Measurements from ENCODE around the gene MUC4.

DNA sequence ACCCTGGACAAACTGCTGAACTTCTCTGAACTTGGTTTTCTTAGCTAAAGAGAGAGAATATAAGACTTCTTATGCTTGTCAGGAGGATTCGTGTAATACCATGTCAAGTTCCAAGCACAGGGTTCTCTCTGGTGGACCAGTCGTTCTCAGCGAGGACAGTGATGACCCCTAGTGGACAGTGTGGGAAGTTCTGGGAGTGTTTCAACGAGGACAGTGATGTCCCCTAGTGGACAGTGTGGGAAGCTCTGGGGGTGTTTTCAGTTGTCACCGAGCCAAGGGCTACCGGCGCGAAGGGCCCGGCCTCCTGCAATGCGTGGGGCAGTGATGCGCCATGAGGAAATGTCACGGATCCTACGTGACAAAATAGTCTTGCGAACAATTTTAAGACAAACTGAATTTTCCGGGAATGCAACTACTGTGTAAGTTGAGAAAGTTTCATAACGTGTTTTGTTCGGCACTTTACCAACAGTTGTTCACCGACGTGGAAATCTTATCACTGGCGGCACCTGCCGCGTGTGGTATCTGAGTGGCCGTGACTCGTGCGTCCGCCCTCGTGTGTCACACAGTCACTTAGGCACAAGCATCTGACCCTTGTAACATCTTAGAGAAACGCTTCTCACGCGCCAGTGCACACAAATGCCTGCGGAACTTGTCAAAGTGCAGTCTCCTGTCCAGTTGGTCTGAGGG, 39.3 kb upstream of the MUC4 start:
- no peak for TF ChIP-seq EZH2 (IDR thresholded peaks at IDR 0.05; ENCODE audit: borderline replicate concordance, low read length)
- TF ChIP-seq CTCF (IDR thresholded peaks at IDR 0.05; ENCODE audit: low read length), result peak; percentile 100

Measured in OCI-LY1 (cell line).